Endothelial cell of umbilical vein (primary cell): ENCODE data around the gene STRA8.

Source experiments
- EZH2 ChIP-seq: IDR thresholded peaks from 2 replicates; pipeline ENCODE4 v1.6.1; 2012; ENCODE audit warnings: borderline replicate concordance, low read depth, mild to moderate bottlenecking, moderate library complexity, low read length, inconsistent platforms; ENCODE audit not compliant: severe bottlenecking
- FOS ChIP-seq: IDR thresholded peaks from 2 replicates; pipeline ENCODE4 v1.6.1; 2011; ENCODE audit warnings: mild to moderate bottlenecking, low read length, moderate library complexity, borderline replicate concordance; ENCODE audit not compliant: insufficient read depth
- GATA2 ChIP-seq: IDR thresholded peaks from 2 replicates; pipeline ENCODE4 v1.7.0; 2011; ENCODE audit warnings: low read depth, mild to moderate bottlenecking, moderate library complexity, mixed read lengths, low read length; ENCODE audit not compliant: insufficient read length, insufficient read depth
- JUN ChIP-seq: IDR thresholded peaks from 2 replicates; pipeline ENCODE4 v1.6.1; 2011; ENCODE audit warnings: borderline replicate concordance, low read depth; ENCODE audit not compliant: insufficient read length, insufficient read depth
- MAX ChIP-seq: IDR thresholded peaks from 2 replicates; pipeline ENCODE4 v1.6.1; 2011; ENCODE audit not compliant: insufficient read depth, insufficient read length
- MYC ChIP-seq: IDR thresholded peaks from one replicate; pipeline ENCODE4 v1.6.1; 2011; ENCODE audit warnings: mild to moderate bottlenecking, low read depth, low read length
- POLR2A ChIP-seq: IDR thresholded peaks from 2 replicates; pipeline ENCODE4 v1.6.1; 2012; ENCODE audit warnings: low read depth, mild to moderate bottlenecking, control low read depth, low read length
- POLR2AphosphoS5 ChIP-seq: IDR thresholded peaks from 2 replicates; pipeline ENCODE4 v1.6.1; 2012; ENCODE audit warnings: low read depth, mild to moderate bottlenecking, control low read depth, low read length, moderate library complexity; ENCODE audit not compliant: insufficient read depth
- TF ChIP-seq, protein P1 (sequence below), 2 donors: IDR thresholded peaks; 1 replicate in 1 of 2; 2 replicates in 1 of 2; pipeline ENCODE4 v1.5.1; 2011; ENCODE audit warnings: low read length in 2 of 2, mild to moderate bottlenecking in 2 of 2, moderate library complexity in 2 of 2, control low read depth in 1 of 2, inconsistent platforms in 1 of 2, low read depth in 1 of 2; ENCODE audit not compliant: insufficient read depth in 1 of 2; ENCODE audit errors: extremely low read depth in 1 of 2

- peak; percentile 73 for TF ChIP-seq POLR2A
- TF ChIP-seq, protein P1, sequence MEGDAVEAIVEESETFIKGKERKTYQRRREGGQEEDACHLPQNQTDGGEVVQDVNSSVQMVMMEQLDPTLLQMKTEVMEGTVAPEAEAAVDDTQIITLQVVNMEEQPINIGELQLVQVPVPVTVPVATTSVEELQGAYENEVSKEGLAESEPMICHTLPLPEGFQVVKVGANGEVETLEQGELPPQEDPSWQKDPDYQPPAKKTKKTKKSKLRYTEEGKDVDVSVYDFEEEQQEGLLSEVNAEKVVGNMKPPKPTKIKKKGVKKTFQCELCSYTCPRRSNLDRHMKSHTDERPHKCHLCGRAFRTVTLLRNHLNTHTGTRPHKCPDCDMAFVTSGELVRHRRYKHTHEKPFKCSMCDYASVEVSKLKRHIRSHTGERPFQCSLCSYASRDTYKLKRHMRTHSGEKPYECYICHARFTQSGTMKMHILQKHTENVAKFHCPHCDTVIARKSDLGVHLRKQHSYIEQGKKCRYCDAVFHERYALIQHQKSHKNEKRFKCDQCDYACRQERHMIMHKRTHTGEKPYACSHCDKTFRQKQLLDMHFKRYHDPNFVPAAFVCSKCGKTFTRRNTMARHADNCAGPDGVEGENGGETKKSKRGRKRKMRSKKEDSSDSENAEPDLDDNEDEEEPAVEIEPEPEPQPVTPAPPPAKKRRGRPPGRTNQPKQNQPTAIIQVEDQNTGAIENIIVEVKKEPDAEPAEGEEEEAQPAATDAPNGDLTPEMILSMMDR (IDR thresholded peaks at IDR 0.05; ENCODE audit: extremely low read depth in 1 of 2, insufficient read depth in 1 of 2, low read depth in 1 of 2, low read length in 2 of 2): no peak
- TF ChIP-seq EZH2: no peak
- TF ChIP-seq MAX: peak; percentile 40
- peak; percentile 95 for TF ChIP-seq JUN
- peak; percentile 91 for TF ChIP-seq POLR2AphosphoS5
- TF ChIP-seq MYC: peak; percentile 7
- TF ChIP-seq FOS: peak; percentile 98
- TF ChIP-seq GATA2: peak; percentile 89
Measured at GRCh38 chr7:135291809-135292253, 58.2 kb downstream of the STRA8 start.
